Endodermal cell (in vitro differentiated cells): ENCODE results near the gene ZBTB4. TPM values are rescaled to one million over a fixed set of nuclear protein-coding genes. Genes with fewer than 3 reads are reported as not detected.

Experiments
- DNase-seq: peaks from one replicate; pipeline ENCODE4 v3.0.0-alpha.2; 2017
- H3K27ac ChIP-seq: 2 replicates; pipeline ENCODE4 v1.5.1; 2013; ENCODE audit warnings: mild to moderate bottlenecking, low read depth, low read length, moderate library complexity
- H3K27me3 ChIP-seq: 2 replicates; pipeline ENCODE4 v1.6.1; 2013; ENCODE audit warnings: mild to moderate bottlenecking, low read length, moderate library complexity; ENCODE audit not compliant: insufficient read depth, control insufficient read depth, poor library complexity, severe bottlenecking
- H3K36me3 ChIP-seq: 2 replicates; pipeline ENCODE4 v1.7.0; 2013; ENCODE audit warnings: mild to moderate bottlenecking, low read length, moderate library complexity; ENCODE audit not compliant: control insufficient read depth, insufficient read depth
- H3K4me1 ChIP-seq: one replicate; pipeline ENCODE4 v1.7.0; 2013; ENCODE audit warnings: low read length; ENCODE audit not compliant: control insufficient read depth, insufficient read depth
- H3K4me3 ChIP-seq: 2 replicates; pipeline ENCODE4 v1.5.1; 2013; ENCODE audit warnings: mild to moderate bottlenecking, low read length, moderate library complexity
- H3K9ac ChIP-seq: 2 replicates; pipeline ENCODE4 v1.6.1; 2013; ENCODE audit warnings: mild to moderate bottlenecking, low read length, moderate library complexity; ENCODE audit not compliant: poor library complexity, severe bottlenecking; ENCODE audit errors: extremely low read depth
- H3K9me3 ChIP-seq: 2 replicates; pipeline ENCODE4 v1.6.1; 2013; ENCODE audit warnings: mild to moderate bottlenecking, low read length, moderate library complexity; ENCODE audit not compliant: control insufficient read depth
- H3K27ac Mint-ChIP-seq: 2 replicates; pipeline ENCODE4 v1.8.0; 2020; ENCODE audit warnings: mixed read lengths
- H3K27me3 Mint-ChIP-seq: 2 replicates; pipeline ENCODE4 v1.8.0; 2021; ENCODE audit warnings: mild to moderate bottlenecking, mixed read lengths; ENCODE audit not compliant: insufficient read depth
- H3K36me3 Mint-ChIP-seq: 2 replicates; pipeline ENCODE4 v1.8.0; 2020; ENCODE audit warnings: low read depth, mixed read lengths
- H3K4me1 Mint-ChIP-seq: 2 replicates; pipeline ENCODE4 v1.8.0; 2020; ENCODE audit warnings: mixed read lengths
- H3K4me3 Mint-ChIP-seq: 2 replicates; pipeline ENCODE4 v1.8.0; 2020; ENCODE audit warnings: mild to moderate bottlenecking, moderate library complexity, mixed read lengths
- H3K9me3 Mint-ChIP-seq: 2 replicates; pipeline ENCODE4 v1.8.0; 2020; ENCODE audit warnings: mild to moderate bottlenecking, mixed read lengths
- CTCF ChIP-seq: fragments of 200-600 bp; sonication (generic); conservative IDR thresholded peaks from 2 replicates; pipeline ENCODE4 v1.5.0; 2021; ENCODE audit warnings: antibody characterized with exemption, mild to moderate bottlenecking
- WGBS, 2 experiments: methylation state at CpG; one replicate each; pipeline versions ENCODE4 v1.1.5 to v1.1.7; 2013; ENCODE audit warnings: missing lambda C conversion rate in 2 of 2, mixed read lengths in 1 of 2; ENCODE audit not compliant: insufficient coverage in 1 of 2, insufficient read length in 1 of 2; 5-methylcytosine and 5-hydroxymethylcytosine counted together
- total RNA-seq, 2 donors: library from RNA; stranded (reverse); fragmentation: NEBNext Ultra II Directional in 1 of 2; extraction: Animal tissue kit (Norgen Biotek cat#: 25700) in 1 of 2; gene quantifications; 2 replicates in 1 of 2; 3 replicates in 1 of 2; pipeline ENCODE4 v1.2.1, GENCODE V29; 2021

ZBTB4 gene
- total RNA-seq, 2 donors from 2014 or later, result 18.8 to 25.5 TPM

GRCh38 chr17:7423679-7424078, 55.8 kb downstream of the ZBTB4 start:
- Histone ChIP-seq H3K9me3 (no peaks in the 10 kb centered on the region), H3K4me3 (no peak overlapping the region), H3K27me3 (no peaks in the 10 kb centered on the region), H3K36me3 (no peaks in the 10 kb centered on the region), H3K4me1 (no peaks in the 10 kb centered on the region), H3K9ac (no peak overlapping the region), H3K27ac (no peak overlapping the region)
- no peak overlapping the region for H3K27ac Mint-ChIP-seq
- H3K4me1 Mint-ChIP-seq, result no peaks in the 10 kb centered on the region
- DNase-seq, result no peak
- no peaks in the 10 kb centered on the region for H3K9me3 Mint-ChIP-seq
- H3K36me3 Mint-ChIP-seq, result no peaks in the 10 kb centered on the region
- no peak overlapping the region for H3K4me3 Mint-ChIP-seq
- no peak for TF ChIP-seq CTCF
- H3K27me3 Mint-ChIP-seq, result peaks cover 11% of the 10 kb centered on the region
- WGBS, 2 experiments, result 94 to 100% methylated on average over 2 to 4 of the region's 4 CpGs

- no peaks in the 10 kb centered on the region for H3K4me1 Mint-ChIP-seq
- no peaks in the 10 kb centered on the region for H3K9me3 ChIP-seq
- no peaks in the 10 kb centered on the region for H3K4me1 ChIP-seq
- H3K36me3 Mint-ChIP-seq, result peaks cover 7% of the 10 kb centered on the region
- no peak overlapping the region for H3K4me3 ChIP-seq
- peaks cover 12% of the 10 kb centered on the region for H3K36me3 ChIP-seq
- no peak overlapping the region for H3K27ac Mint-ChIP-seq
- no peak overlapping the region for H3K9ac ChIP-seq
- H3K4me3 Mint-ChIP-seq, result no peak overlapping the region
- DNase-seq, result no peak
- no peaks in the 10 kb centered on the region for H3K27me3 ChIP-seq
- no peak for TF ChIP-seq CTCF
- H3K9me3 Mint-ChIP-seq, result no peaks in the 10 kb centered on the region
- no peak overlapping the region for H3K27ac ChIP-seq
- H3K27me3 Mint-ChIP-seq, result peaks cover 10% of the 10 kb centered on the region
- WGBS, 2 experiments, result 92 to 93% methylated on average over 16 of the region's 16 CpGs
These were observed 58.2 kb downstream of the ZBTB4 start for GRCh38 chr17:7421186-7421585.

GRCh38 chr17:7419819-7420610, 59.4 kb downstream of the ZBTB4 start, which contains the start of gene SPEM1:
SPEM1 (plus strand) TSS chr17:7420324; CDS start chr17:7420385, 61 bp downstream.
- no peaks in the 10 kb centered on the region for H3K9me3 ChIP-seq
- H3K36me3 Mint-ChIP-seq, result peaks cover 16% of the 10 kb centered on the region
- H3K27me3 Mint-ChIP-seq, result peaks cover 6% of the 10 kb centered on the region
- H3K27ac Mint-ChIP-seq, result no peak within 1 kb of the TSS
- no peak for DNase-seq
- H3K9me3 Mint-ChIP-seq, result no peaks in the 10 kb centered on the region
- no peaks in the 10 kb centered on the region for H3K4me1 ChIP-seq
- H3K27me3 ChIP-seq, result no peaks in the 10 kb centered on the region
- H3K4me3 Mint-ChIP-seq, result no peak within 1 kb of the TSS
- 85 to 88% methylated on average over 9 to 17 of the region's 17 CpGs for WGBS, 2 experiments
- peak within 1 kb of the TSS; percentile 94 for H3K27ac ChIP-seq
- H3K36me3 ChIP-seq, result peaks cover 17% of the 10 kb centered on the region
- H3K9ac ChIP-seq, result no peak within 1 kb of the TSS
- no peaks in the 10 kb centered on the region for H3K4me1 Mint-ChIP-seq
- no peak within 1 kb of the TSS for H3K4me3 ChIP-seq
- no peak for TF ChIP-seq CTCF
